GM23338 (cell line): Measurements from ENCODE around the gene NEK3. TPM values are rescaled to one million over a fixed set of nuclear protein-coding genes. Genes with fewer than 3 reads are reported as not detected.
A peak's percentile ranks its signal among the peaks of the same experiment; 100 is the strongest.

Experiments used
- ATAC-seq: fragments of 200-7000 bp; cut with Tn5 transposase; 3 replicates; pipeline ENCODE4 v1.9.1; 2020
- DNase-seq: peaks from one replicate; pipeline ENCODE4 v3.0.0-alpha.2; 2015; ENCODE audit warnings: low spot score
- H2AFZ ChIP-seq: fragments of 200-600 bp; sonication (generic); 2 replicates; pipeline ENCODE4 v1.8.0; 2016; ENCODE audit warnings: antibody characterized with exemption, mild to moderate bottlenecking, moderate library complexity
- H3F3A ChIP-seq: fragments of 200-600 bp; sonication (generic); replicated peaks from 2 replicates; pipeline ENCODE4 v1.8.0; 2017; ENCODE audit warnings: antibody characterized with exemption, mixed run types, low read depth
- H3K27ac ChIP-seq: fragments of 200-600 bp; sonication (generic); 2 replicates; pipeline ENCODE4 v1.6.1; 2016; ENCODE audit warnings: low read depth
- H3K27me3 ChIP-seq: fragments of 200-600 bp; sonication (generic); 2 replicates; pipeline ENCODE4 v1.8.0; 2016; ENCODE audit warnings: mild to moderate bottlenecking, mixed run types, moderate library complexity; ENCODE audit not compliant: insufficient read depth
- H3K36me3 ChIP-seq: fragments of 200-600 bp; sonication (generic); 2 replicates; pipeline ENCODE4 v1.8.0; 2016; ENCODE audit warnings: mild to moderate bottlenecking; ENCODE audit not compliant: insufficient read depth
- H3K4me1 ChIP-seq: fragments of 200-600 bp; sonication (generic); 2 replicates; pipeline ENCODE4 v1.8.0; 2016; ENCODE audit warnings: mild to moderate bottlenecking, moderate library complexity; ENCODE audit not compliant: insufficient read depth
- H3K4me2 ChIP-seq: fragments of 200-600 bp; sonication (generic); 2 replicates; pipeline ENCODE4 v1.7.1; 2017; ENCODE audit warnings: mixed run types
- H3K4me3 ChIP-seq: fragments of 200-600 bp; sonication (generic); 2 replicates; pipeline ENCODE4 v1.6.1; 2016; ENCODE audit warnings: mixed run types
- H3K79me2 ChIP-seq: fragments of 200-600 bp; sonication (generic); replicated peaks from 2 replicates; pipeline ENCODE4 v1.8.0; 2017; ENCODE audit warnings: mild to moderate bottlenecking; ENCODE audit not compliant: insufficient read depth
- H3K9me2 ChIP-seq: fragments of 200-600 bp; sonication (generic); 2 replicates; pipeline ENCODE4 v1.8.0; 2017; ENCODE audit not compliant: insufficient read depth
- H4K20me1 ChIP-seq: fragments of 200-600 bp; sonication (generic); replicated peaks from 2 replicates; pipeline ENCODE4 v1.8.0; 2017; ENCODE audit warnings: mild to moderate bottlenecking; ENCODE audit not compliant: insufficient read depth
- H3K27ac Mint-ChIP-seq: 2 replicates; pipeline ENCODE4 v1.8.0; 2020; ENCODE audit warnings: inconsistent platforms, mild to moderate bottlenecking, moderate library complexity, mixed read lengths
- H3K27me3 Mint-ChIP-seq: 3 replicates; pipeline ENCODE4 v1.8.0; 2022; ENCODE audit warnings: low read depth, mild to moderate bottlenecking, moderate library complexity, mixed read lengths, inconsistent platforms; ENCODE audit not compliant: insufficient read depth, poor library complexity
- H3K36me3 Mint-ChIP-seq: 3 replicates; pipeline ENCODE4 v1.8.0; 2021; ENCODE audit warnings: low read depth, mild to moderate bottlenecking, inconsistent platforms, moderate library complexity, mixed read lengths
- H3K4me1 Mint-ChIP-seq: 3 replicates; pipeline ENCODE4 v1.8.0; 2020; ENCODE audit warnings: mild to moderate bottlenecking, inconsistent platforms, mixed read lengths
- H3K4me3 Mint-ChIP-seq: 3 replicates; pipeline ENCODE4 v1.8.0; 2021; ENCODE audit warnings: moderate library complexity, mild to moderate bottlenecking, inconsistent platforms, mixed read lengths
- H3K9me3 Mint-ChIP-seq: 3 replicates; pipeline ENCODE4 v1.8.0; 2020; ENCODE audit warnings: moderate library complexity, mild to moderate bottlenecking, inconsistent platforms, mixed read lengths
- CTCF ChIP-seq, 2 experiments: fragments of 200-600 bp in 1 of 2; sonication (generic) in 1 of 2; conservative IDR thresholded peaks; 2 replicates each; pipeline versions ENCODE4 v1.5.1 to v1.6.1; 2016 to 2017; ENCODE audit warnings: antibody characterized with exemption in 2 of 2, low read depth in 2 of 2, mild to moderate bottlenecking in 2 of 2, moderate library complexity in 1 of 2
- EZH2phosphoT487 ChIP-seq: fragments of 200-600 bp; sonication (generic); IDR thresholded peaks from one replicate; pipeline ENCODE4 v1.8.1; 2018; ENCODE audit warnings: antibody characterized with exemption; ENCODE audit not compliant: unreplicated experiment
- JUNB ChIP-seq: IDR thresholded peaks from one replicate; pipeline ENCODE4 v1.6.1; 2016; ENCODE audit warnings: antibody characterized with exemption; ENCODE audit not compliant: unreplicated experiment
- NANOG ChIP-seq: IDR thresholded peaks from 2 replicates; pipeline ENCODE4 v1.6.1; 2016; ENCODE audit warnings: antibody characterized with exemption, borderline replicate concordance
- POLR2AphosphoS5 ChIP-seq: IDR thresholded peaks from 2 replicates; pipeline ENCODE4 v1.6.1; 2016; ENCODE audit warnings: antibody characterized with exemption, low read depth
- REST ChIP-seq: IDR thresholded peaks from one replicate; pipeline ENCODE4 v1.6.1; 2018; ENCODE audit warnings: antibody characterized with exemption; ENCODE audit not compliant: unreplicated experiment
- STAT1 ChIP-seq: IDR thresholded peaks from one replicate; pipeline ENCODE4 v1.6.1; 2016; ENCODE audit warnings: antibody characterized with exemption; ENCODE audit not compliant: unreplicated experiment
- ZNF114 ChIP-seq: fragments of 250-450 bp; sonication (Bioruptor Pico); IDR thresholded peaks from 2 replicates; pipeline ENCODE4 v1.5.0; 2020; ENCODE audit warnings: mild to moderate bottlenecking, moderate library complexity
- ZNF462 ChIP-seq: fragments of 250-450 bp; sonication (Bioruptor Pico); IDR thresholded peaks from 2 replicates; pipeline ENCODE4 v1.5.0; 2020; ENCODE audit warnings: mild to moderate bottlenecking, moderate library complexity
- polyA plus RNA-seq: library from polyadenylated mRNA; unstranded; fragments of >200 nt; fragmentation: Nextera tagmentation; extraction: Ambion mirVana; gene quantifications from 2 replicates; pipeline ENCODE4 v1.2.1, GENCODE V29; 2016
- total RNA-seq: library from RNA; depleted of rRNA; stranded (reverse); fragments of >200 nt; shearing (Covaris generic); gene quantifications from 2 replicates; pipeline ENCODE4 v1.2.3, GENCODE V29; 2014

NEK3 gene
- total and polyA plus RNA-seq, 2 experiments from 2014 or later, result 26.7 to 26.8 TPM

GRCh38 chr13:52158629-52159158 lies 703 bp downstream of the NEK3 start:
- H3K27ac Mint-ChIP-seq, result peak overlapping the region; percentile 25; the same call in 1 of the 2 replicates
- H3K4me3 Mint-ChIP-seq, result peak overlapping the region; percentile 88

More at GRCh38 chr13:52158629-52159158, 703 bp downstream of the NEK3 start:
- H3K36me3 Mint-ChIP-seq, result peaks cover 5% of the 10 kb centered on the region
- peaks cover 7% of the 10 kb centered on the region for H3K27me3 ChIP-seq
- H3K4me3 ChIP-seq, result peak overlapping the region; percentile 86
- H3K4me2 ChIP-seq, result peak overlapping the region; percentile 90
- no peak for TF ChIP-seq STAT1
- TF ChIP-seq ZNF462 (CRISPR knock-in tag), result no peak
- no peak for TF ChIP-seq POLR2AphosphoS5
- TF ChIP-seq REST, result no peak
- no peak for TF ChIP-seq NANOG
- no peak for TF ChIP-seq ZNF114 (CRISPR knock-in tag)
- no peak for TF ChIP-seq EZH2phosphoT487
- TF ChIP-seq CTCF (conservative IDR thresholded peaks at IDR 0.05; ENCODE audit: low read depth in 2 of 2), result no peak
- TF ChIP-seq JUNB, result no peak
- H3F3A ChIP-seq, result no peaks in the 10 kb centered on the region
- peaks cover 29% of the 10 kb centered on the region for H3K4me1 ChIP-seq
- H3K9me2 ChIP-seq, result no peaks in the 10 kb centered on the region
- DNase-seq (peak; percentile 54), ATAC-seq (peak; percentile 22)
- H4K20me1 ChIP-seq, result no peaks in the 10 kb centered on the region
- no peak overlapping the region for H3K27ac ChIP-seq
- H3K27me3 Mint-ChIP-seq, result peaks cover 9% of the 10 kb centered on the region
- H3K4me1 Mint-ChIP-seq, result peaks cover 31% of the 10 kb centered on the region
- H3K36me3 ChIP-seq, result no peaks in the 10 kb centered on the region
- peaks cover 3% of the 10 kb centered on the region; the same call in 1 of the 2 replicates for H3K79me2 ChIP-seq
- peak overlapping the region; percentile 98 for H2AFZ ChIP-seq
- peaks cover 6% of the 10 kb centered on the region for H3K9me3 Mint-ChIP-seq
